ENCODE results near the gene DOCK1.
"Not testable (repeated sequence)": the region's sequence is repeated elsewhere in the genome, so short reads cannot be mapped to it uniquely, and the experiment has no call there.

The DOCK1 gene

GRCh38 chr10:126909147-126909546 is 3.9 kb downstream of the DOCK1 start:
- DNase-seq (ENCODE audit: low spot score in 2 of 2): no peak
- H3K4me3 Mint-ChIP-seq: no peak overlapping the region

GRCh38 chr10:126910196-126910595 is 5.0 kb downstream of the DOCK1 start:
- H3K4me3 Mint-ChIP-seq: no peak overlapping the region
- DNase-seq (ENCODE audit: low spot score in 2 of 2) (no peak), ATAC-seq (no peak)
- H3K36me3 Mint-ChIP-seq: no peaks in the 10 kb centered on the region
- no peaks in the 10 kb centered on the region for H3K9me3 Mint-ChIP-seq
- H3K4me1 Mint-ChIP-seq: peaks cover 6% of the 10 kb centered on the region
- no peak overlapping the region for H3K27ac Mint-ChIP-seq

More at GRCh38 chr10:126909147-126909546, 3.9 kb downstream of the DOCK1 start:
- H3K9me3 Mint-ChIP-seq: no peaks in the 10 kb centered on the region
- H3K36me3 Mint-ChIP-seq: no peaks in the 10 kb centered on the region
- no peak for ATAC-seq
- H3K4me1 Mint-ChIP-seq: peaks cover 6% of the 10 kb centered on the region
- H3K27ac Mint-ChIP-seq: no peak overlapping the region

DNA sequence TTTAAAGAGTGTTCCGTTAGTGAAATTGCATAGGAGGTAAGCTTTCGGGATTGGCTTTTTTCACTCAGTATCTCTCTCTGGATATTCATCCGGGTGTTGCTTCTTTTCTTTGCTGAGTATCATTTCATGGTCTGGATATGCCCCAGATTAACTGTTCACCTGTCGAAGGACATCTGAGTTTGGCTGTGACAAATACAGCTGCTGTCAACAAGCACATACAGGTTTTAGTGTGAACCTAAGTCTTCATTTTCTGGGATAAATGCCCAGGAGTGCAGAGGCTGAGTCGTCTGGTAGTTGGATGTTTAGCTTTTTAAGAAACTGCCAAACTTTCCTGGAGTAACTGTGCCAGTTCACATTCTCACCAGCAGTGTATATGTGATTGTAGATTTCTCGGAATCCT is 5.6 kb downstream of the DOCK1 start:
- DNase-seq (ENCODE audit: low spot score in 2 of 2) (no peak), ATAC-seq (no peak)
- Mint-ChIP-seq H3K36me3 (no peaks in the 10 kb centered on the region), H3K9me3 (peaks cover 2% of the 10 kb centered on the region), H3K4me3 (no peak overlapping the region), H3K4me1 (peaks cover 6% of the 10 kb centered on the region), H3K27ac (no peak overlapping the region)

GRCh38 chr10:126911301-126911700 is 6.1 kb downstream of the DOCK1 start:
- DNase-seq (ENCODE audit: low spot score in 2 of 2) (no peak), ATAC-seq (no peak)
- H3K4me3 Mint-ChIP-seq: no peak overlapping the region
- H3K9me3 Mint-ChIP-seq: peaks cover 5% of the 10 kb centered on the region
- peaks cover 5% of the 10 kb centered on the region for H3K4me1 Mint-ChIP-seq
- no peak overlapping the region for H3K27ac Mint-ChIP-seq
- no peaks in the 10 kb centered on the region for H3K36me3 Mint-ChIP-seq

DNA sequence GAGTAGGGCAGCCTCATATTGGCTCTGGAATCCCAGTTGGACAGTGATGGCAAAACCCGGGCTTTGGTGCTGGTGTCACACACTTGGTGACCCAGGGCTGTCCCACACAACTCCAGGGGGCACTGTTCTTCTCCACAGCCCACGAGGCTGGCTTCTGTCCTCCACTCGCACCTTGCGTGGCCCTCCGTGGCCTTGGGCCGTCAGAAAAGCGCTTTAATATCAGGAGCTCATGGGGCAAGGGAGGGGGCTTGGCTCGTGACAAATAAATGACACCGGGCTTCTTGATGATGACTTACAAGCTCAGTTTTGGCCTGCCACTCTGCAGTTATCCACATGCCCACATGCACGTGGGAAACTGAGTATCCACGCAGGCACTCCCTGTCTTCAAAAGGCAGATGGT is 8.1 kb downstream of the DOCK1 start:
- ATAC-seq (no peak), DNase-seq (ENCODE audit: low spot score in 2 of 2) (no peak)
- H3K36me3 Mint-ChIP-seq: no peaks in the 10 kb centered on the region

GRCh38 chr10:126914561-126914960 is 9.3 kb downstream of the DOCK1 start:
- H3K4me1 Mint-ChIP-seq: no peaks in the 10 kb centered on the region
- H3K9me3 Mint-ChIP-seq: peaks cover 5% of the 10 kb centered on the region
- H3K36me3 Mint-ChIP-seq: no peaks in the 10 kb centered on the region
- H3K4me3 Mint-ChIP-seq: no peak overlapping the region
- no peak overlapping the region for H3K27ac Mint-ChIP-seq
- no peak for ATAC-seq
- no peak for DNase-seq (ENCODE audit: low spot score in 2 of 2)

More for the DNA sequence above, 8.1 kb downstream of the DOCK1 start:
- H3K27ac Mint-ChIP-seq: no peak overlapping the region
- no peak overlapping the region for H3K4me3 Mint-ChIP-seq
- H3K4me1 Mint-ChIP-seq: no peaks in the 10 kb centered on the region
- peaks cover 5% of the 10 kb centered on the region for H3K9me3 Mint-ChIP-seq

- not testable (repeated sequence) for H3K27ac Mint-ChIP-seq; H3K9me3 Mint-ChIP-seq; ATAC-seq; H3K4me1 Mint-ChIP-seq; DNase-seq (ENCODE audit: low spot score in 2 of 2); H3K4me3 Mint-ChIP-seq; H3K36me3 Mint-ChIP-seq
These were observed 11.7 kb downstream of the DOCK1 start for GRCh38 chr10:126916952-126917351.

DNA sequence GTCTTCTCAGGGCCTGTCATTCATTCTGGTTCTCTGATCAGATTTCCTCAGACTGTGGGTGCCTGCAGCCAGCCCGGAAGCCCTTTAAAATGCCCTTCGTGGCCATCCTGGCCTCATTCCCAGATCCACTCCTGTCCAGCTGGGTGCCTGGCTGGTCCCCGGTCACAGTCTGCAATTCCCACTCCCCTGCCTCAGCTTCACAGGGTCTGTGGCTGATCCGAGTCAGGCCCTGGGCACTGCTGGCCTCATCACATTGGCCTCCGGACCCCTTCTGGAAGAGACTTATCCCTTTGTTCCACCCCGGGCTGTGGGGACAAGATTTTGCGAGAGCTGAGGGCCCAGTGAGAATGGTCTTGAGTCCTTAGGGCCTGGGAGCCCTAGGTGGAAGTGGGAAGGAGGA is 12.1 kb downstream of the DOCK1 start:
- no peaks in the 10 kb centered on the region for H3K4me1 Mint-ChIP-seq
- no peak overlapping the region for H3K4me3 Mint-ChIP-seq
- H3K9me3 Mint-ChIP-seq: peaks cover 9% of the 10 kb centered on the region
- no peaks in the 10 kb centered on the region for H3K36me3 Mint-ChIP-seq
- H3K27ac Mint-ChIP-seq: no peak overlapping the region
- no peak for ATAC-seq
- no peak for DNase-seq (ENCODE audit: low spot score in 2 of 2)

DNA sequence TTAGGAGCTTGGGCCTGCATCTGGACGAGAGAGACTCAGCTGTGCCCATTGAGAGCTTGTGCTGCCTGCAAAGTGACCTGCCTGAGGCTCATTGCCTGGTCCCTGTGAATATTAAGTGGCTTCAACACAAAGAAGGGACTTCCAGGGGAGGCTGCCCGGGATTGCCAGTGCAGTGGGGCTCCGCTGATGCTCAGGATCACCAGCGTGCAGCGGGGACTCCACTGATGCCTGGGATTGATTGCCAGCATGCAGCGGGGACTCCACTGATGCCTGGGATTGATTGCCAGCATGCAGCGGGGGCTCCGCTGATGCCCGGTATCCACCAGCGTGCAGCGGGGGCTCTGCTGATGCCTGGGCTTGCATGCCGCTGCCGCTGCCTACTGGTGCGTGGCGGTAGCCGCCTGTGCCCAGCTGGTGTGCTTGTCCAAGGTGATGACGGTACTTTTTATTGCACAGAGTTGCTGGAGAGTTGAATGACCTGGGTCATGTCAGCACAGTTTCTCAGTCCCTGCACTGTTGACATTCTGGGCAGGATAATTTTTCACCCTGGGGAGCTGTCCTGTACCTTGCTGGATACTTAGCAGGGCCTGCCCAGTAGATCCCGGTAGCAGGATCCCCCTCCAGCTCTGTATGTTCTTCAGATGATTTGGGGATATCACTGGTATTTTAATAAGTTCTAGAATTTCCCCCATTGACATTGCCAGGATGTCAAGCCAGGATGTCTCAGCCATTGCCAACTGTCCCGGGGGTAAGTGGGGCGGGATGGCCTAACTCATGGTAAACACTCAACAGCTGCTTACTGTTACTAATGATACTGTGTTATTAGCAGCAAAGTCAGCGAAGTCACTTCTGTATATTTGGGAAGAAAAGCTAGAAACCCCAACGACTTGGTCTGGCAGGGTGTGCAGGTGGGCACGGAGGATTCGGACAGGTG is 13.0 kb downstream of the DOCK1 start:
- Mint-ChIP-seq H3K9me3 (peaks cover 9% of the 10 kb centered on the region), H3K4me3 (no peak overlapping the region), H3K36me3 (no peaks in the 10 kb centered on the region), H3K27ac (no peak overlapping the region), H3K4me1 (no peaks in the 10 kb centered on the region)
- DNase-seq (ENCODE audit: low spot score in 2 of 2) (no peak), ATAC-seq (no peak)

- Mint-ChIP-seq H3K4me1 (no peaks in the 10 kb centered on the region), H3K27ac (no peak overlapping the region), H3K9me3 (peaks cover 9% of the 10 kb centered on the region), H3K4me3 (no peak overlapping the region), H3K36me3 (no peaks in the 10 kb centered on the region)
- no peak for ATAC-seq
- DNase-seq (ENCODE audit: low spot score in 2 of 2): no peak
These were observed 14.2 kb downstream of the DOCK1 start for GRCh38 chr10:126919426-126919825.

GRCh38 chr10:126921162-126921561 is 15.9 kb downstream of the DOCK1 start:
- no peak overlapping the region for H3K4me3 Mint-ChIP-seq
- no peak overlapping the region for H3K27ac Mint-ChIP-seq
- H3K9me3 Mint-ChIP-seq: peaks cover 4% of the 10 kb centered on the region
- DNase-seq (ENCODE audit: low spot score in 2 of 2): no peak
- ATAC-seq: no peak
- H3K36me3 Mint-ChIP-seq: no peaks in the 10 kb centered on the region
- H3K4me1 Mint-ChIP-seq: no peaks in the 10 kb centered on the region

GRCh38 chr10:126921974-126922525 is 16.8 kb downstream of the DOCK1 start:
- H3K4me1 Mint-ChIP-seq: no peaks in the 10 kb centered on the region
- ATAC-seq: no peak
- H3K36me3 Mint-ChIP-seq: no peaks in the 10 kb centered on the region
- H3K9me3 Mint-ChIP-seq: peaks cover 4% of the 10 kb centered on the region
- no peak overlapping the region for H3K27ac Mint-ChIP-seq
- no peak overlapping the region for H3K4me3 Mint-ChIP-seq
- no peak for DNase-seq (ENCODE audit: low spot score in 2 of 2)

DNA sequence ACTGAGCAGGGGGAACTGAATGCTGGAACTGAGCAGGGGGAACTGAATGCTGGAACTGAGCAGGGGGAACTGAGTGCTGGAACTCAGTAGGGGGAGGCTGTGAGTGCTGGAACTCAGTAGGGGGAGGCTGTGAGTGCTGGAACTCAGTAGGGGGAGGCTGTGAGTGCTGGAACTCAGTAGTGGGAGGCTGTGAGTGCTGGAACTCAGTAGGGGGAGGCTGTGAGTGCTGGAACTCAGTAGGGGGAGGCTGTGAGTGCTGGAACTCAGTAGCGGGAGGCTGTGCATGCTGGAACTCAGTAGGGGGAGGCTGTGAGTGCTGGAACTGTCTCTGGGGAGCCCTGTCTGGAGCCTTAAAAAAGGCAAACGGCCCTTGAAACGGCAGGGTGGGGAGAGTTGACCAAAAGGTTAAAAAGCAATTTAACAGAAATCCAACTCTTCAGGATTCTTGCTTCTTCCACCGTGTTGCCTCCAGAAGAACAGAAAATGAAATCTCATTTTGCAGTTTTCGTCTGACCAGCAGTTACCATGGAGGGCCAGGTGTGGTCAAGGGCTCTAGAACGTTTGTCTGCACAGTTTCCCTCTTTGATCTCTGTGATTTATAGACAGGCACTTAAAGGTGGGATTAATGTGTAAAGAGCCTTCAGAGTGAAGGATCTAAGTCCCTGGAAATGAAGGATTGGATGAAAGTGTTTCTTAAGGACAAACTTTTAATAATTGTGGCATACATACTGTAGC is 19.1 kb downstream of the DOCK1 start:
- H3K4me3 Mint-ChIP-seq: no peak overlapping the region
- H3K27ac Mint-ChIP-seq: no peak overlapping the region
- DNase-seq (ENCODE audit: low spot score in 2 of 2) (no peak), ATAC-seq (no peak)
- no peaks in the 10 kb centered on the region for H3K4me1 Mint-ChIP-seq
- H3K36me3 Mint-ChIP-seq: no peaks in the 10 kb centered on the region
- H3K9me3 Mint-ChIP-seq: peaks cover 4% of the 10 kb centered on the region

DNA sequence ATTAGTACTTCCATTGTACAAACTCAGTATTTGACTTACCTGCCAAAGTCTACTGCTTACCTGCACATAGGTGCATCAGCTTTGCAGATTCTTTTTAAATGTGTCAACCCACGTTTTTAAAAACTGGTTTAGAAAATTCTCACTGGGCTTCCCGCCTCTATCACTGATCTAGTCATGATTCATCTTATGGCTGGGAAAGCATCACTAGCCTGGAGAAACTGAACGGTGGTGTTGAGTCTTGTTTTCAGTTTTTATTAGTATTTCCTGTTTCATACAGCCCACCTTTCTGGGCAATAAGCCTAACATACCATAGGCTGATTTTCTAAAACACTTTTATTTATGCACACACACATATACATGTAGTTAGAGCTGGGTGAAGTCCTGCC is 19.7 kb downstream of the DOCK1 start:
- DNase-seq (ENCODE audit: low spot score in 2 of 2): no peak
- Mint-ChIP-seq H3K36me3 (no peaks in the 10 kb centered on the region), H3K4me1 (no peaks in the 10 kb centered on the region), H3K27ac (no peak overlapping the region), H3K9me3 (peaks cover 4% of the 10 kb centered on the region), H3K4me3 (no peak overlapping the region)
- no peak for ATAC-seq

DNA sequence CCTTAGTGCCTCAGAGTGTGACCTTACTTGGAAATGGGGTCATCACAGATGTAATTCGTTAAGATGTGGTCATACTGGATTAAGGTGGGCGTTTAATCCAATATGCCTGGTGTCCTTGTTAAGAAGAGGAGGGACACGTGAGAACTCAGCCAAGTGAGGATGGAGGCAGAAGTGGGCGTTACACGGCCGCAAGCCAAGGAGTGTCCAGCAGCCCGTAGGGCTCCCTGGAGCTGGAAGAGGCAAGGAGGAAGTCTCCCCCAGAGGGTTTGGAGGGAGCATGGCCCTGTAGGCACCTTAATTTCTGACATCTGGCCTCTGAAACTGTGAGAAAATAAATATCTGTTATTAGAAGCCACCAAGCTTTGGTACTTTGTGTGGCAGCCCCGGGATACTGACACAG is 21.3 kb downstream of the DOCK1 start:
- DNase-seq (ENCODE audit: low spot score in 2 of 2) (no peak), ATAC-seq (no peak)
- Mint-ChIP-seq H3K9me3 (no peaks in the 10 kb centered on the region), H3K27ac (no peak overlapping the region), H3K4me3 (no peak overlapping the region), H3K4me1 (no peaks in the 10 kb centered on the region), H3K36me3 (no peaks in the 10 kb centered on the region)

GRCh38 chr10:126927799-126928198 is 22.6 kb downstream of the DOCK1 start:
- ATAC-seq: no peak

More at GRCh38 chr10:126927799-126928198, 22.6 kb downstream of the DOCK1 start:
- Mint-ChIP-seq H3K4me3 (no peak overlapping the region), H3K27ac (peak overlapping the region; percentile 50), H3K9me3 (no peaks in the 10 kb centered on the region), H3K4me1 (no peaks in the 10 kb centered on the region), H3K36me3 (no peaks in the 10 kb centered on the region)
- no peak for DNase-seq (ENCODE audit: low spot score in 2 of 2)
